SK-MEL-5 (cell line): ENCODE results near the gene SYNE4. TPM values are rescaled to one million over a fixed set of nuclear protein-coding genes. Genes with fewer than 3 reads are reported as not detected.
"Not testable (repeated sequence)": the region's sequence is repeated elsewhere in the genome, so short reads cannot be mapped to it uniquely, and the experiment has no call there.

ENCODE experiments used
- DNase-seq: peaks from one replicate; pipeline ENCODE4 v3.0.0-alpha.2; 2016; ENCODE audit warnings: low read depth, low spot score
- in situ Hi-C: cut with HindIII; loops from 2 replicates; pipeline ENCODE4 v1.10.0; 2016; ENCODE audit warnings: low sequenced_read_pairs, high pct_unique_total_duplicates, low pct_unique_long_range_greater_than_20kb
- total RNA-seq: library from RNA; depleted of rRNA; stranded (reverse); fragments of >200 nt; shearing (Covaris generic); gene quantifications from 2 replicates; pipeline ENCODE4 v1.2.3, GENCODE V29; 2014

Gene SYNE4
- total RNA-seq, 1 experiment from 2014 or later, result not detected

DNA sequence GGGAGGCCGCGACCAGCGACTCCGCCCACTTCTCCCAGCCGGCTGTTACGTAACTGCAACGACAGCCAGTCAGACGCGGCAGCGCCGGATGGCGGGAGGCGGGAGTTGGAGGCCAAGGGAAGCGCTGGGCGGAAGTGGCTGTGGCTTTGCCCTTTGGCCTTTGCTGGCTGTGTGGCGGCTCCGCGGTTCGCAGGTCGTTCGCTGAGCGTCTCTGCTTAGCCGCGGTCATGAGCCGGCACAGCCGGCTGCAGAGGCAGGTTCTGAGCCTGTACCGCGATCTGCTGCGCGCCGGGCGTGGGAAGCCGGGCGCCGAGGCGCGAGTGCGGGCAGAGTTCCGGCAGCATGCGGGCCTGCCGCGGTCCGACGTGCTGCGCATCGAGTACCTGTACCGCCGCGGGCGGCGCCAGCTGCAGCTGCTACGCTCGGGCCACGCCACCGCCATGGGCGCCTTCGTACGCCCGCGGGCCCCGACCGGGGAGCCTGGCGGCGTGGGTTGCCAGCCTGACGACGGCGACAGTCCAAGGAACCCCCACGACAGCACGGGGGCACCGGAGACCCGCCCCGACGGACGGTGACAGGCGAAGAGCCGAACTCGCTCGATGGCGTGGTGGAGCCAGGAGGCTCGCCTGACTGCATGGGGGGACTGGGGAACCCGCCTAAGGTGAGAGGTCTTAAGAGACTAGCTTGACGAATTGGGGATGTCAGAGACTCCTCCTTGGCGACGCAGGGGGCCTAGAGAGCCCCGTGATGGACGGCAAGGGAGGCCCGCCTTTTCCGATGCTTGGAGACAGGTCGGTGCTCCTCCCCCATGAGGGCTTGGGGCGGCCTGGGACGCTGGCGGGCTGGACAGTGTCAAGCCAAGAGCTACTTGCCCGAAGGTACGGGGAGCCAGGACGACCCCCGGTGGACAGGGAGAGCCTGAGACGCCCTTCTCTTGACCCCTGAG lies 13.3 kb downstream of the SYNE4 start, which contains the start of gene SDHAF1:
Gene SDHAF1 (plus strand): TSS at position 141 of the 946 bp plus-strand sequence. CDS start 87 bp downstream, at position 228.
- peak; percentile 93 for DNase-seq
- in situ Hi-C loops, result no loop called here

GRCh38 chr19:35993923-35994598 lies 14.6 kb downstream of the SYNE4 start:
- in situ Hi-C loops, result no loop called here
- no peak for DNase-seq

DNA sequence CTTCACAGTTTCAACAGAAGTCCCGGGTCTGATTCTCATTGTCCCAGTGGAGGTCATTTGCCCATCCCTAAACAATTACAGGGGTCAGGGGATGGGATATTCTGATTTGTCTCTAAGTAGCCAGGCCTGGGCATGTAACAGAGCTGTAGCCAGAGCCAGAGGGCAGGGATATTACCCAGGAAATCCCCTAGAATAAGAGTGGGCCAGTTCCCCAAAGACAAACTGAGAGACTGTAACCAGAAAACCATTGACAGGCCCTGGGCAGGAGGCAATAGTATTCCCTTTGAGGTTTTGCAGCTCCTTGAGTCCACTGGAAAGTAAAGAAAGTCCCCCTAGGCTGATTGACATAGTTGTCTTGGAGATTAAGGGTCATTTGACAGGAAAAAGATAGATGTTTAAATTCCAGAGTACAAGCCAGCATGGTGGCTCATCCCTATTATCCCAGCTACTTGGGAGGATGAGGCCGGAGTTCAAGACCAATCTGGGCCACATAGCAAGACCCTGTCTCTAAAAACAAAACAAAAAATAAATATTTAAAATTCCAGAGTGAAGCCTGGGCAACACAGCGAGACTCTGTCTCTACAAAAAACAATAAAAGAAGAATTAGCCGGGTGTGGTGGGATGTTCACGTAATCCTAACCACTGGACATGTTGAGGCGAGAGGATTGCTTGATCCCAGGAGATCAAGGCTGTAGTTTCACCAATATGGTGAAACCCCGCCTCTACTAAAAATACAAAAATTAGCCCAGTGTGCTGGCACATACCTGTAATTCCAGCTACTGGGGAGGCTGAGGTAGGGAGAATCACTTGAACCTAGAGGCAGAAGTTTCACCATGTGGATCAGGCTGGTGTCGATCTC lies 15.5 kb downstream of the SYNE4 start:
- in situ Hi-C loops, result no loop called here
- no peak for DNase-seq

DNA sequence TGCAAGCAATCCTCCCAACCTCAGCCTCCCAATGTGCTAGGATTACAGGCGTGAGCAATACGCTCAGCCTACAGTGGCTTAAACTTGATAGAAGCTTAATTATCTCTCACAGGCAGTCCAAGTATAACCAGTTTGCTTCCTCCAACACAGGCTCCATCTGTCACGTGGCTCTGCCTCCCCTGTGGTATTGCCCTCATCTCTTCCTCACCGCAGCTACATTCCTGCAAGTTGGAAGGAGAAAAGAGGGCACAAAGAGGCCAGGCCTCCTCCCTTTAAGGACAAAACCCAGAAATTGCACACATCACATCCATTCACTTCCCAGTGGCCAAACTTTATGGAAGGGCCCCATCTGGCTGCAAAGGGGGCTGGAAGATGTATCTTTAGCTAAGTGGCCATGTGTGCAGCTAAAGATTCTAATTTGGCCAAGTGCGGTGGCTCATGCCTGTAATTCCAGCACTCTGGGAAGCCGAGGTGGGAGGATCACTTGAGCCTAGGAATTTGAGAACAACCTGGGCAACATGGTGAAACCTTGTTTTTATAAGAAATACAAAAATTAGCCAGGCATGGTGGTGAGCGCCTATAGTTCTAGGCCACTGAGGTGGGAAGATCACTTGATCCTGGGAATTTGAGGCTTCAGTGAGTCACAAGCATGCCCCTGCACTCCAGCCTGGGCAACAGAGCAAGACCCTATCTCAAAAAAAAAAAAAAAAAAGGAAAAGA lies 16.7 kb downstream of the SYNE4 start:
- DNase-seq, result no peak
- in situ Hi-C loops, result no loop called here

- no peak for DNase-seq
- in situ Hi-C loops, result no loop called here
Measured at GRCh38 chr19:35990771-35991730, 17.6 kb downstream of the SYNE4 start.

GRCh38 chr19:35990156-35990555 lies 18.5 kb downstream of the SYNE4 start:
- in situ Hi-C loops, result no loop called here
- DNase-seq, result no peak

DNA sequence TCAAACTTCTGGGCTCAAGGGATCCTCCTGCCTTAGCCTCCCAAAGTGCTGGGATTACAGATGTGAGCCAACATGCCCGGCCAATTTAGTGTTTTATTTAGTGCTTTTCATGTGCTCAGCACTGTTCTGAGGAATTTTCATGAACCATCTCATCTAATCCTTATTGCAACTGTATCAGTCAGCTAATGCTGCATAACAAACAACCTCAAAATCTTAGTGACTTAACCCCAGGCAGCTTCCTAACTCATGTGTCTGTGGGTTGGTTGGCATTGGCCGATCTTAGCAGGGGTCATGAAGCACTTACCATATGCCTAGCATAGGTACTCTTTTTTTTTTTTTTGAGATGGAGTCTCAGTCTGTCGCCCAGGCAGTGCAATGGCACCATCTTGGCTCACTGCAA lies 19.8 kb downstream of the SYNE4 start:
- DNase-seq, result no peak
- in situ Hi-C loops, result no loop called here

GRCh38 chr19:35987571-35987896 lies 21.1 kb downstream of the SYNE4 start:
- in situ Hi-C loops, result no loop called here
- DNase-seq, result no peak

DNA sequence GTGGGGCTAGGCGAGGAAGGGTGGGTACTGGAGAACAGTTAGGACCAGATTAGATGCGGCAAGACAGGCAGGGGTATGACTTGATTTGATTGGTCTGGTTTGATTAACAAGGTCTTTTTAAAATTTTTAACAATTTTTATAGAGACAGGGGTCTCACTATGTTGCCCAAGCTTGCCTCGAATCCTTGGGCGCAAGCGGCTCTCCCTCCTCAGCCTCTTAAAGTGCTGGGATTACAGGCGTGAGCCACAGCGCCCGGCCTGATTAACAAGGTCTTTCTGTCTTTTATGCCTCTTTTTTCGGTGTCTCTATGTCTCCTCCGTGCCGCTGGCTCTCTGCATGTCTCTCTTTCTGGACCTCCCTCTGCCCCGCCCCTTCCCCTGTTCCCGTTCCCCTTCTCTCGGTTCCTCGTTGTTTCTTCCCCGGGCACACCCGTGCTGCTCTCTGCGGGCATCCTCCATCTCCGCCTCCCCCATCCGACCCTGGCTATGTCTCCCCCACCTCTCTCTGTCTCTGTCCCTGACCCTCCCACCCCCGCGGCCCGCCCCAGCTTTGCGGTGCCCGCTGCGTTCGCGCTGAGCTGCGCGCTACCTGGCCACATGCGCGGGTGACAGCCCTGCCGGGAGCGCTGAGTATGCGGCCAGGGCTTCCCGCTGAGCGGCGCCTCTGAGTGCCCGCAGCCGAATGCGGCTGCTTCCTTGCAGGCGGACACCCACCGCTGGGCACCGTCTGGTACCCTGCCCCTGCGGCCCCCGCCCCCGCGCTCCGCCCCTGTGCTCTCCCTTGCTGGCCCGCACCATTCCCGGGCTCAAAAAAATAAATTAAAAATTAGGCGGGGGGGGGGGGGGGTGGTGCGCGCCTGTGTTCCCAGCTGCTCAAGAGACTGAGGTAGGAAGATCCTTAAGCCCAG lies 21.7 kb downstream of the SYNE4 start:
- in situ Hi-C loops, result no loop called here
- peak; percentile 35 for DNase-seq

DNA sequence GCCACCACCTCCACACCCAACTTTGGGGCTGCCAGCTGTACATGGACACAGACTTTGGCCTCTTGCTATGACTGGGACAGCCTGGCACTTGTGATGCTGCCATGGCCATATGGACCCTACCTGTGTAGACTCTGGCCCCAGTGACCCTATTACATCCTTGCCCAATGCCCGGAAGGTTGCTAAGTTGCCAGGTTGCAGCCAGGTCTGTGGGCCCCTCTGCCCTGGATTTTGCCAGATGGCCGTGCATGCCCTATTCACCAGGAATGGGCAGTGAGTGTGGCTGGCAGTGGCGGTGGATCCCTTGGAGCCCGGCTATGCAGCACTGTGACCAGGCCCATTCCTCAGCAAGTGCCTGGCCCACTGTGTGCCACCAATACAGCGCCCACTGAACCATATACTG lies 22.5 kb downstream of the SYNE4 start:
- DNase-seq, result no peak
- in situ Hi-C loops, result no loop called here

DNA sequence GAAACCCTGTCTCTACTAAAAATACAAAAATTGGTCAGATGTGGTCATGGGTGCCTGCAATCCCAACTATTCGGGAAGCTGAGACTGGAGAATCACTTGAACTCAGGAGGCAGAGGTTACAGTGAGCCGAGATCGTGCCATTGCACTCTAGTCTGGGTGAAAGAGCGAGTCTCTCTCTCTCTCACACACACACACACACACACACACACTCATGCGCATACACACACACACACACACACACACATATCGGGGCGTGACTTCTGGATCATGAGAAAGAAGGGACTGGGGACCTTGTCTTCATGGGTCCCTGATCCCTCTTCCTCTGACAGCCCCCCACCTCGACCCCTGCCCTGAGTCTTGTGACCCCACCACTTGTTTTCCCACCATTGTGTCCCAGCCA lies 25.4 kb downstream of the SYNE4 start:
- in situ Hi-C loops, result no loop called here
- no peak for DNase-seq

GRCh38 chr19:35980997-35981396 lies 27.6 kb downstream of the SYNE4 start:
- DNase-seq, in situ Hi-C loops: not testable (repeated sequence)

DNA sequence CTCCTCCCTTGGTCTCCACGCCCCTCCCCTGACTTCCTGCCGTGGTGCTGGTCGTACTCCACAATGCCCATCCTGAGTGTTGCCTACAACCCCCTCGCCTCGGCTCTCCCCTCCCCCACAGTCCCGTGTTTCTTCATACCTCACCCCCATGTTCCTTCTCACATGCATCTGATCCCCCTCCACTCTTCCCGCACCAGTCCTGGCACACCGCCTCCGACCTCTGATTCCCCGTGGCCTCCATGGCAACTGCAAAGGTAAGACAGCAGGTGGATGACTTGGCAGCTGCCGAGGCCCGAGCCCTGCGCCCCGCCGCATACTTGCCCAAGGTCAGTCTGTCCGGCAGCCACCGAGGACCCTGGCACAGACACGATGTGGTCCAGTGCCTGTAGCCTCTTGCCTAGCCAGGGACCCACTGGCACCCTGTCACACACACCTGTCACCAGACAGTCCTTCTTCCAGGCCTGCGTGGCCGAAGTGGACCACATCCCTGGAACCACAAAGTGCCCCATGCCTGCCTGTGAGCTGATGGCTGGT lies 29.7 kb downstream of the SYNE4 start:
- in situ Hi-C loops, result no loop called here
- DNase-seq, result no peak

DNA sequence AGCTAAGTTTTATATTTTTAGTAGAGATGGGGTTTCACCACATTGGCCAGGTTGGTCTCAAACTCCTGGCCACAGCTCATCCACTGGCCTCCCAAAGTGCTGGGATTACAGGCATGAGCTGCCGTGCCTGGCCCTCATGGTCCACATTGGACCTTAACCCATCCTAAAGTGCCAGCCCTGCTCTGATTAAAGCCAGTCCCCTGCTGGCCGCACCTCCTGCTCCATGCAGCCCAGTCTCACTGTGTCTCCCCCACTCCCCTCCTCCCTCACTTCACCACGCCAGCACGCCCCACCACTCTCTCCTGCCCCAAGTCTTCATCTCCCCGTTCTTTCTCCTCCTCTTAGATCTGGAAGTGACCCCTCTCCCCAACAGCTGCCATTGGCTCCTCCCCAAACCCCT lies 30.3 kb downstream of the SYNE4 start:
- DNase-seq, result no peak
- in situ Hi-C loops, result no loop called here

GRCh38 chr19:35977446-35978222 lies 31.0 kb downstream of the SYNE4 start:
- in situ Hi-C loops, result no loop called here
- DNase-seq, result peak; percentile 34
